NCI-H1417 treated with DMSO at 0.1 percent for 48 hours (cell line): ENCODE data around the gene UTP14C.
"Not testable (repeated sequence)": the region's sequence is repeated elsewhere in the genome, so short reads cannot be mapped to it uniquely, and the experiment has no call there.

ENCODE experiments used
- DNase-seq: peaks from one replicate; lab custom pipeline; 2025; lab: John Stamatoyannopoulos, UW

Gene UTP14C

DNA sequence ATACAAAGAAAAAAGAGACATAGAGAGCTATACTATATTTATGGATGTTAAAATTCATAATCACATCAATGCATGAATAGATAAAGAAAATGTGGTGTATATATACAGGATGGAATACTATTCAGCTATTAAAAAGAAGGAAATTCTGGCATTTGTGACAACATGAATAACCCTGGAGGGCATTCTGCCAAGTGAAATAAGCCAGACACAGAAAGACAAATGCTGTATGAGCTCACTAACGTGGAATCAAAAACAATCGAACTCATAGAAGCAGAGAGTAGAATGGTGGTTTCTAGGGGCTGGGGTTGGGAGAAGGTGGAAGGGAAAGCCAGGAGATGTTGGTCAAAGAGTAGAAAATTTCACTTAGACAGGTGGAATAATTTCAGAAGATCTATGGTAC lies 24.0 kb downstream of the UTP14C start:
- DNase-seq, result no peak

DNA sequence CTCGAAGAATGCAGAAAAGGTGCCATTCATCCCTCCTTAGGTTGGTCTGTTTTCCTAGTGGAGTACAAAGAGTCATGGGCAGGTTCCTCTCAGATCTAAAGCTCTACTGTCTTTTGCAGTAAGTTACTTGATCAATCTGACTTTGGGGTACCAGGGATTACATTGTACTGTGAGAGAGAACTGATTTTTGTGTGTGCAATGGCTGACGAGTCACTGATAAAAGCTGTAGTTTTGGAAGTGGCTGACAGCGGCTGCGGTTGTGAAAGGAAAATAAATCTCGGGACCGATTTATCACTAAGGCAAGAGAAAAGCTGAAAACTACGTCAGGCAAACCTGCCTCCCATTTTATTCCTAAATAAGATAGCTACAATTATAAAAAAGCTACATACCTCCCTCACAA lies 26.9 kb downstream of the UTP14C start:
- DNase-seq, result no peak

DNA sequence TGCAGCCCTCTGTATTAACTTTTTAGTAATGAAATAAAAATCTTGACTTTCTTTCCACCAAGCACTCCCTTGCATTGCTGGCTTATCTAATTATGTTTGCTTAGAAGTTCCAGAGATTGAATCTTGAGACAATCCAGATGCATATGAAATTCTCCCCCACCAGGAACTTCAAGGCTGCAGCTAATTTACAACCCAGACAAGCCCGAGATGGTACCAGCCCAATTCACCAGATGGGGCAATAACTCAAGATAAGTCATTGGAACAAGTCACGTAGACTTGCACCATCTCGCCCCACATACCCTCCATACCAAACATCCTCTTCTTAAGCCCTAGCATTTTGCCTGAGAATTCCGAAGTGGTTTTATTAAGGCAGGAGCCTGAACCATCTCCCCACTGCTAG lies 29.0 kb downstream of the UTP14C start:
- no peak for DNase-seq

DNA sequence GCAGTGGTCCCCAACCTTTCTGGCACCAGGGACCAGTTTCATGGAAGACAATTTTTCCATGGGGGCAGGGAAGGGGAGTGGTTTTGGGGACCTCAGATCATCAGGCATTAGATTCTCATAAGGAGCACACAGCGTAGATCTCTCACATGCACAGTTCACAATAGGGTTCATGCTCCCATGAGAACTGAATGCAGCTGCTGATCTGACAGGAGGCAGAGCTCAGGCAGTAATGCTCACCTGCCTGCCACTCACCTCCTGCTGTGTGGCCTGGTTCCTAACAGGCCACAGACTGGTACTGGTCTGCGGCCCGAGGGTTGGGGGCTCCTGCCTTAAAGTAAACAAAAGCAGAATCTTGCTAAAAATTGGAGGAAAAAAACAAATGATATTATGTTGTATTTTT lies 36.6 kb downstream of the UTP14C start:
- not testable (repeated sequence) for DNase-seq

DNA sequence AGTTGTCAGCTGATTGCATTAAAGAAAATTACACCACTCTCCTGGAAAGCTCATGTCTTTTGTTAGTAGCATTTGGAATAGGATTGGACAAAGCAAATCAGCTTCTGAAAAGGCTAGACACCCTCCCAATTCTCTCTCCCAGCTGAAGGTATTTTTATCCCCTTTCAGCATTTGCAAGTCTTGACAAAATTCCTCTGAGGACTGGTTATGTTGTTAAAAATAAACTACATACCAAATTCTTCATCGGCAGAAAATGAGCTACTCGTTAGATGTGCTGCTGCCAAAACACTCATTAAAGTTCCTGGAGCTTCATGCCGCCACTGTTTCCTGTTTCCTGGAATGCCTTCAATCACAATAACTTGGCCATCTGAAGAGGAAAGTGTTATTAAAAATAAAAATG lies 37.1 kb downstream of the UTP14C start:
- DNase-seq, result no peak

DNA sequence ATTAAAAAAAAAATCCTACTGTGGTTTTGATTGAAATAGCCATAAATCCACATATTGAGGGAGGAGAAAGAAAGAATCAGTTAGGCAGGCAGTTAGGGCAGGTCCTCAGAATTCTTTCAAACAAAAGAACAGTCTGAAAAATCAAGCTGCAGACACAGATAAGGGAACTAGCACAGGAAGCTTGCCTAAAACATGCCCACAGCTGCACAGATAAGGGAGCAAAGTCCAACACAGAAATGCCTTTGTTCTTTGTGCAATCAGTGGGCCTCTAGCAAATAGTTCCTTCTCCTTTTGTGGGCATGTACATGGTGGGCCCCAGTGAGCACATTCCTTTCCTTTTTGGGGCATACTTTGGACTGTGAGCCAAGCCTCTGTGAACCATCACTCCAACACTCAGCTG lies 42.7 kb downstream of the UTP14C start:
- no peak for DNase-seq

DNA sequence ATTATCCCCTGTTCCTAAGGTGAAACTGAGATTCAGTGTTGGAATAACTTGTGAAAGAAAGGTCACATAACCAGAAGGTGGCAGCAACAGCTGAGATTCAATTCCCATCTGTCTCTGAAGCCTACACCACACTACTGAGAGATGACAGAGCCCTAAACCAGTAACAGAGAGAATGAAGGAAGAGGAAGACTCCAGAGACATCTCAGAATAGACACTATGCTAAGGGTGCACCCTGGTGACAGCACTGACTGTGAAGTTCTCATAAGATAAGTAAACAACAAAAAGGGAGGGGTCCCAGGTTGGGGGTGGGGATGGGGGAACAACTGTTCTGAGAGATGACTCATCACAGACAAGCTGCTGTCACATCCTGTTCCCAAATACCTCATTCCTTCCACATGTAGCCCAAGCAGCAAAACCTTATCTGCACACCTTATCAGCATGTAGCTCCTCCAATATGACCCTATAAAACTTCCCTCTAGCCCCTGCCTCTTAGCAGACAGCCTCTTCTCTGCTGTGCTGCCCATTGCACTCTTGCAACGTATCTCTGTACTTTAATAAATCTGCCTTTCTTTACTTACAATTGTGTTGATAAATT lies 46.5 kb downstream of the UTP14C start:
- no peak for DNase-seq
